ENCODE data around the gene RYR2.

Gene RYR2

GRCh38 chr1:237033804-237034203 is 8.2 kb upstream of the RYR2 start:
- TF ChIP-seq, protein P1, sequence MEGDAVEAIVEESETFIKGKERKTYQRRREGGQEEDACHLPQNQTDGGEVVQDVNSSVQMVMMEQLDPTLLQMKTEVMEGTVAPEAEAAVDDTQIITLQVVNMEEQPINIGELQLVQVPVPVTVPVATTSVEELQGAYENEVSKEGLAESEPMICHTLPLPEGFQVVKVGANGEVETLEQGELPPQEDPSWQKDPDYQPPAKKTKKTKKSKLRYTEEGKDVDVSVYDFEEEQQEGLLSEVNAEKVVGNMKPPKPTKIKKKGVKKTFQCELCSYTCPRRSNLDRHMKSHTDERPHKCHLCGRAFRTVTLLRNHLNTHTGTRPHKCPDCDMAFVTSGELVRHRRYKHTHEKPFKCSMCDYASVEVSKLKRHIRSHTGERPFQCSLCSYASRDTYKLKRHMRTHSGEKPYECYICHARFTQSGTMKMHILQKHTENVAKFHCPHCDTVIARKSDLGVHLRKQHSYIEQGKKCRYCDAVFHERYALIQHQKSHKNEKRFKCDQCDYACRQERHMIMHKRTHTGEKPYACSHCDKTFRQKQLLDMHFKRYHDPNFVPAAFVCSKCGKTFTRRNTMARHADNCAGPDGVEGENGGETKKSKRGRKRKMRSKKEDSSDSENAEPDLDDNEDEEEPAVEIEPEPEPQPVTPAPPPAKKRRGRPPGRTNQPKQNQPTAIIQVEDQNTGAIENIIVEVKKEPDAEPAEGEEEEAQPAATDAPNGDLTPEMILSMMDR (IDR thresholded peaks at IDR 0.05; ENCODE audit: extremely low read depth, insufficient read depth, missing control alignments), result no peak
- in situ Hi-C loops (cut with MboI; ENCODE audit: low pct_unique_long_range_greater_than_20kb, low sequenced_read_pairs, unreplicated experiment), result no loop called here
- DNase-seq (ENCODE audit: low spot score), result no peak

- TF ChIP-seq, protein P1 (IDR thresholded peaks at IDR 0.05; ENCODE audit: extremely low read depth, insufficient read depth, missing control alignments), result no peak
- in situ Hi-C loops (cut with MboI; ENCODE audit: low pct_unique_long_range_greater_than_20kb, low sequenced_read_pairs, unreplicated experiment), result no loop called here
- DNase-seq (ENCODE audit: low spot score), result no peak
Observed at GRCh38 chr1:237035759-237036158, 6.2 kb upstream of the RYR2 start.

- in situ Hi-C loops (cut with MboI; ENCODE audit: low pct_unique_long_range_greater_than_20kb, low sequenced_read_pairs, unreplicated experiment), result no loop called here
- TF ChIP-seq, protein P1 (IDR thresholded peaks at IDR 0.05; ENCODE audit: extremely low read depth, insufficient read depth, missing control alignments), result no peak
Observed at GRCh38 chr1:237038211-237038610, 3.8 kb upstream of the RYR2 start.

GRCh38 chr1:237040823-237041222 is 1.2 kb upstream of the RYR2 start:
- no peak for DNase-seq (ENCODE audit: low spot score)
- in situ Hi-C loops (cut with MboI; ENCODE audit: low pct_unique_long_range_greater_than_20kb, low sequenced_read_pairs, unreplicated experiment), result no loop called here
- TF ChIP-seq, protein P1 (IDR thresholded peaks at IDR 0.05; ENCODE audit: extremely low read depth, insufficient read depth, missing control alignments), result no peak

More at GRCh38 chr1:237038211-237038610, 3.8 kb upstream of the RYR2 start:
- no peak for DNase-seq (ENCODE audit: low spot score)

DNA sequence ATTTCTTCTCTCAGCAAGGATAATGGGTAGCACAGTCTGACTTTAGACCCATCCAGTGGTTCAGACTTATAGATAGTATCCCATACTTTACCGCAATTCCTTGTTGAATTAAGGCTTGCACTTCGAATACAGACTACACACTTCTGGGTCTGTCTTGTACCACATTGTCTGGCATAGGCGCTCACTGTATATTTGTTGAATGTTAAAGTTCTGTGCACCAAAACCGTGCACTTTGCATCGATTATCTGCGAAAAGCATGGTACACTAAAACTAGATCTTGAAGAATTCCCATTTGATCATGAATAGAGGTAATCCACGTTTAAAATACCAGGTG is 556 bp upstream of the RYR2 start:
- TF ChIP-seq, protein P1 (IDR thresholded peaks at IDR 0.05; ENCODE audit: extremely low read depth, insufficient read depth, missing control alignments), result no peak
- DNase-seq (ENCODE audit: low spot score), result no peak
- in situ Hi-C loops (cut with MboI; ENCODE audit: low pct_unique_long_range_greater_than_20kb, low sequenced_read_pairs, unreplicated experiment), result no loop called here

- DNase-seq (ENCODE audit: low spot score), result no peak
- TF ChIP-seq, protein P1 (IDR thresholded peaks at IDR 0.05; ENCODE audit: extremely low read depth, insufficient read depth, missing control alignments), result no peak
- in situ Hi-C loops (cut with MboI; ENCODE audit: low pct_unique_long_range_greater_than_20kb, low sequenced_read_pairs, unreplicated experiment), result no loop called here
Observed at GRCh38 chr1:237042526-237042891, 525 bp downstream of the RYR2 start.
